Stimulated activated CD8-positive, alpha-beta memory T cell treated with anti-CD3 and anti-CD28 coated beads, Interleukin-2, amount 100 ng/mL, for 48 hours (primary cell): ENCODE data around the gene CPPED1.
"Not testable (repeated sequence)": the region's sequence is repeated elsewhere in the genome, so short reads cannot be mapped to it uniquely, and the experiment has no call there.

ENCODE experiments used
- DNase-seq, 2 donors: peaks; one replicate each; pipeline ENCODE4 v3.0.0-alpha.2; 2020; ENCODE audit warnings: low read depth in 2 of 2

The CPPED1 gene, protein sequence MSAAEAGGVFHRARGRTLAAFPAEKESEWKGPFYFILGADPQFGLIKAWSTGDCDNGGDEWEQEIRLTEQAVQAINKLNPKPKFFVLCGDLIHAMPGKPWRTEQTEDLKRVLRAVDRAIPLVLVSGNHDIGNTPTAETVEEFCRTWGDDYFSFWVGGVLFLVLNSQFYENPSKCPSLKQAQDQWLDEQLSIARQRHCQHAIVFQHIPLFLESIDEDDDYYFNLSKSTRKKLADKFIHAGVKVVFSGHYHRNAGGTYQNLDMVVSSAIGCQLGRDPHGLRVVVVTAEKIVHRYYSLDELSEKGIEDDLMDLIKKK

DNA sequence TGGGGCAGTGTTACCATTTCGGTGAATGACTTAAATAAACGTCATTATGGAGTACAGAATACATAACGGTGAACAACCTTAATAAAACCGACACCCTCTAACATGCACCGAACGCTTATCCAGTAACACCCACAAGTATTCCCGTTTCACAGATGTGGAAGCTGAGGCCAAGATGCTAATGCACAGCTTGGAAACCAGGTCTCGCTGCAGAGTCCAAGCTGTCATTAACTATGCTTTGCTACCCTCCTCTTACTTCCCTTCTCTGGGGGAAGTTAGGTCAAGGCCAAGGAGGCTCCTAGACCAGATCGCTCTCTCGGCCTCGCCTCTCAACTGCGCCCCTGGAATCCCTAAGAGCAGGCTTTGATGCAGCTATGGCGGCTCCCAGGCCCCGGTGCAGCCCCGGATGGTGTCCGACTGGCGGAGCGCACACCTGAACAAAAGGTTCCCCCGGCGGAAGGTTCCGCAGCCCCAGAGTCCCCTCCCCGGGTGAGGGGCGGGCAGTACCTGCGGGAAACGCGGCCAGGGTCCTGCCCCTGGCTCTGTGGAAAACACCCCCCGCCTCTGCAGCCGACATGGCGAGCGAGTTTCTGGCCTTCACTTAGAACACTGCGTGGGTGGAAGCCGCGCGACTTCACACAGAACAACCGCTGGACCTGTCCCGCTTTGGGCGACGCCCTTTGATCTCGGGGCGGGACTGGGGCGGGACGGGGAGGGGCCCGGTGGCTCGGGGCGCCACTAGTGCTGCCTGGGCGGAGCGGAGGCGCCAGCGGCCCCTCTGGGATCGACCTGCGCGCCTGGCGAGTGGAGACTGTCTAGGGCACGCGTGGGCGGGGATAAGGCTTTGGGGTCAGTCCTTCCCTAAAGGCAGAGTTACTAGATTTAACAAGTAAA, at the start of gene CPPED1:
Gene CPPED1, minus strand, starts transcription at position 685 of the 891 bp plus-strand sequence. Its CDS starts 111 bp downstream, at position 574.
- DNase-seq, result peak; percentile 86 to 89

DNA sequence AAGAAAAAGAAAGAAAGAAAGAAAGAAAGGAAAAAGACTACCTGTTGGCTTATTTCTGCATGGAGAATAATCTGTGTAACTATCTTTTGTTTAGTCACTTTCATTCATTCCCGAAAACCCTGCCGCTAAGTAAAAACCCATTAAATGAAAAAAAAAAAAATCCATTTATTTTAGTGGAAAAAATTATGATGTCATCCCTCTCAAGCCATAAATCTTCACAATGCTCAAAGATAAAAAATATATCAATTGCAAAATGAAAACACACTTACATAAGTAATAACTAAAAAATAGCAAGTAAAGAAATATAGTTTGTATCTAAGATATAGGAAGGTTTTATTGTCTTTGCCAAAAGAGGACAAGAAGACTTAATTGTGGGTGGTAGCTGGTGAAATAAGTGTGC, 46.5 kb upstream of the CPPED1 start:
- no peak for DNase-seq

DNA sequence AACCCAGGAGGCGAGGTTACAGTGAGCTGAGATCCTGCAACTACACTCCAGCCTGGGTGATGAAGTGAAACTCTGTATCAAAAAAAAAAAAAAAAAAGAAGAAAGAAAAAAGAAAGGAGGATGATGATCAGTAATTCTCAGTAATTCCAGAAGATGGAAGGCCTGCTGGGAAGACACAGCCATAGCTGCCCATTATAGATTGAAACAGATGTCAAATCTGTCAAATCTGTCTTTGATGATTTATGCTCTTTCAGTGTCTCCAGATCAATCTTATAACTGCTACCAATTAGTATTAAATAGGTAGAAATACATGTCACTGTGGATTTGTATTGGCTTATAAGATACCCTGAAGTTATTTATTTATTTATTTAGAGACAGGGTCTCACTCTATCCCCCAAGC, 42.9 kb upstream of the CPPED1 start:
- DNase-seq, result no peak

DNA sequence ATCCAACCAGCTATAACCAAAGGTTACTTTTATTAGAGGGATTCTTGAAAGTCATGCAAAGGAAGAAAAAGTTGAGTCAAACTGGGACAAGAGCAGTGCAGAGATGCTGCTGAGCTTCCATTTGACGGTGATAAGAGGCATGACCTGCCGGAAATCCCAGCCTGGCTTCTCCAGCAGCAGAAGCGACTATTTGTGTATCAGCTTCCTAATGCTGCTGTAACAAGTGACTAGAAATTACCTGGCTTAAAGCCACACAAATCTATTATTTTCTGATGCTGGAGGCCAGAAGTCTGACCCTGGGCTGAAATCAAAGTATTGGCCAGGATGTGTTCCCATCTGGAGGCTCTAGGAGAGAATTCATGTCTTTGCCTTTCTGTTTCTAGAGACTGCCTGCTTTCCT, 41.6 kb upstream of the CPPED1 start:
- no peak for DNase-seq

DNA sequence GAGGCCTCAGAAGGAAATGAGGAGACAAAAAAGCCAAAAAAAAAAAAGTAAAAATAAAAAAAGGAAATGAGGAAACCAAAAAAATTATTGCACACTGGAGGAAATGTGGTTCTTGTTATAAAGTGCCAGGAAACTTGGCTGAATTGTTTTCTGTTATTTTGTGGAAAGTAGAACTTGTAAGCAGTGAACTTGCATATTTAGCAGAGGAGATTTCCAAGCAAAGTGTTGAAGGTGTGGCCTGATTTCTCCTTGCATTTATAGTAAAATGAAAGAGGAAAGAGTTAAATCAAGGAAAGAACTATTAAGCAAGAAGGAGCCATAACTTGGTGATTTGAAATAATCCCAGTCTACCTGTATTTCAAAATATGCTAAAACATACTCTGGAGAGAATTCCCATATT, 34.1 kb upstream of the CPPED1 start:
- no peak for DNase-seq

DNA sequence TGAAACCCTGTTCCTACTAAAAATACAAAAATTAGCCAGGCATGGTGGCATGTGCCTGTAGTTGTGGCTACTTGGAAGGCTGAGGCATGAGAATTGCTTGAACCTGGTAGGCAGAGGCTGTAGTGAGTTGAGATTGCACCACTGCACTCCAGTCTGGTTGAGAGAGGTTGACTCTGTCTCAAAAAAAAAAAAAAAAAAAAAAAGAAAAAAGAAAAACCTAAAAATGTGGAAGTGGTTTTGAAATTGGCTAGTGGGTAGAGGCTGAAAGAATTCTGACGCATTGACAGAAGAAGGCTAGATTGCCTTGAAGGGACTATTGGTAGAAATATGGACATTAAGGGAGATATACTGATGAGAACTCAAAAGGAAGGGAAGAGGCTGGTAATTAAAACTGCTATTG, 33.6 kb upstream of the CPPED1 start:
- DNase-seq, result no peak

DNA sequence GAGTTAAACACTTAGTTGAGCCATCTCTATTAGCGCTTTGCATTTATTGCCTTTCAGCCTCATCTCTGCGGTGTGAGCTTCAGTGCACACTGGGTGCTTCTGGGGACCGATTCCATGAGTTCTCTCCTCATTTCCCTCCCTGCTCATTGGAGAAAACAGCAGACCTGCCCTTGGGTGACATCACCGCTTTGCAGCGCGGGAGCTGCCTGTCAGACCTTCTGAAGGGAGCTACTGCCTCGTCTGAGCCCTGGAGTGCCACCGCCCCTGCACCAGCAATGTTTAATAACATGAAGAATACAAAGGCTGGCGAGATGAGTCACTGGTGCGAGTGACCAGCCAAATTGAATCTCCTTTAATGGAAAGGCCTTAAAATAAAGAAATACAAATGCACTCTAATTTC, 30.2 kb upstream of the CPPED1 start:
- DNase-seq, result no peak

DNA sequence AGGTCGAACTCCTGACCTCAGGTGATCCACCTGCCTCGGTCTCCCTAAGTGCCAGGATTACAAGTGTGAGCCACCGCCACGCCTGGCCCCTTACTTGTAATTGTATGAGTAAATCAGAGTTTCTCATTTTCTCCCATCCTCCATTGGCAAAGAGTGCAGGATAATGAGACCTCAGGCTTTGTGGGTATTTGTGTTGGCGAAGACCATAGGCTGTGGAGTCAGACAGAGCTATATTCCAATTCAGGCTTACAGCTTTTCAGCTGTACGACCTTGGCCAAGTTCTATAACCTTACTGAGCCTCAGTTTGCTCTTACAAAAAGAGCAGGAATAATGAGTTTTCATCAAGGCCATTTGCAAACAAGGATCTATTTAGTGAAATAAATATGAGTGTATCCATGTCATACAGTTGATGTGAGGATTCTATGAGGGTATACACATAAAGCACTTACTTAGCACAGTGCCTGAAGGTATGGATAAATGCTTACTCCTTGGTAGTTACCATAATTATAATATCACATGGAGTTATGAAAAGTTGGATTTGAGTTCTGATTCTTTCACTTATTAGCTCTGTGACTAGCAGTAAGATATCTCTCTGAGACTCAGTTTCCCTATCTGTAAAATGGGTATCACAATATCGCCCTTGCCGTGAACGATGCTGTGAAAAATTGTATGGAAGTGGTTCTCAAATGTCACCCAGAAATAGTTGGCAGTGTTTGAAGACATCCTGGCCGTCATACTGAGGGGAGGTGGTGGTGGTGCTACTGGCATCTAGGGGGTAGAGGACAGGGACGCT, 25.6 kb upstream of the CPPED1 start:
- DNase-seq, result no peak

DNA sequence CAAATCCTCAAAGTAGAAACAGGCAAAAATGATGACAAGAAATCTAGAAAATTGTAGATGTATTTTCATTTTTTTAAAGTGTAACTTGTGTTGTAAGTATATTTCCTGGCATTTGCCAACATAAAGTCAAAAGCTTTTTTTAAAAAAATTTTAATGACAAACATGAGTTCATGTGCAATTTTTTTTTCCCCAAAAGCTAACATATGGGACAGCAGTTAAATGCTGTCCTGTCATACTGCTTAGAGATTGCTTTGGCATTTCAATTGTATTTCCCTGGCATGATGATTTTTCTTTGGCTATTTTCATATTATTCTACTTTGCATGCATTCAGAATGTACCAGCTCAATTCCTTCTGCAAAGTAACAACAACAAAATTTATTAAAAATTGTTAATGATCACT, 24.5 kb upstream of the CPPED1 start:
- no peak for DNase-seq

DNA sequence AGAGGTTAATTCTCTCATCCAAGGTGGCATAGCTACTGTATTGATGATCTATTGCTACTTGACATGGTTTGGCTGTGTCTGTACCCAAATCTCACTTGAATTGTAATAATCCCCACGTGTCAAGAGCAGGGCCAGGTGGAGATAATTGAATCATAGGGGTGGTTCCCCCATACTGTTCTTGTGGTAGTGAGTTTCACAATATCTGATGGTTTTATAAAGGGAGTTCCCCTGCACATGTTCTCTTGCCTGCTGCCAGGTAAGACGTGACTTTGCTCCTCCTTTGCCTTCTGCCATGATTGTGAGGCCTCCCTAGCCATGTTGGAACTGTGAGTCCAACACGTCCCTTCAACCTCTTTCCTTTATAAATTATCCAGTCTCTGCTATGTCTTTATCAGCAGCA, 22.9 kb upstream of the CPPED1 start:
- no peak for DNase-seq

DNA sequence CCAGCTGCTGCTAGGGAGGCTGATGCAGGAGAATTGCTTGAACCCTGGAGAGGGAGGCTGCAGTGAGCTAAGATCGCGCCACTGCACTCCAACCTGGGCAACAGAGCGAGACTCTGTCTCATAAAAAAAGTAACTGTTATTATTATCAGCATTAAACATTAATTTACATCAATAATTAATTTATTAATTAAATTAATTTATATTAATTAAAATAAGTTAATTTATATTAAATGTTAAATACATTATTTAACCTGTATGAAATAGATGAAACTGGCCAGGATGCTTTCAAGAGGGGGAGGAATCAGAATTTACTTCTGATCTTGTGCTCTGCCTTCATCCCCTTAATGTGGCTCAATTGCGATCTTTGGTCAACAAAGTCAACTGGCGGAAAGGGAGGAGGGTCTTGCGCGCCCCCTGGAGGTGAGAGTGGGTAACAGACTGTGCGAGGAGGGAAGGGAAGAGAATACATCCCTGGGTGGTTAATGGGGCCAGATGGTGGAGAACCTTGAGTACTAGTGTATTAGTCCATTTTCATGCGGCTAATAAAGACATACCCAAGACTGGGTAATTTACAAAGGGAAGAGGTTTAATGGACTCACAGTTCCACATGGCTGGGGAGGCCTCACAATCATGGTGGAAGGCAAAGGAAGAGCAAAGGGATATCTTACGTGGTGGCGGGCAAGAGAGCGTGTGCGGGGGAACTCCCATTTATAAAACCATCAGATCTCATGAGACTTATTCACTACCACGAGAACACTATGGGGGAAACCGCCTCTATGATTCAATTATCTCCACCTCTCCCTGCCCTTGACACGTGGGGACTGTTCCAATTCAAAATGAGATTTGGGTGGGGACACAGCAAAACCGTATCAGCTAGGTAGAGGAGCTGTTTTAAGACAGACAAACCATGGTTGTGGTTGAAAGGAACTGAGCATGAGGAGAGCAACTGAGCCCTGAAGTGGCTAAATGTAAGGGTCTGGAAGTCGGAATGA, 15.7 kb upstream of the CPPED1 start:
- DNase-seq, result peak; percentile 58 to 75

DNA sequence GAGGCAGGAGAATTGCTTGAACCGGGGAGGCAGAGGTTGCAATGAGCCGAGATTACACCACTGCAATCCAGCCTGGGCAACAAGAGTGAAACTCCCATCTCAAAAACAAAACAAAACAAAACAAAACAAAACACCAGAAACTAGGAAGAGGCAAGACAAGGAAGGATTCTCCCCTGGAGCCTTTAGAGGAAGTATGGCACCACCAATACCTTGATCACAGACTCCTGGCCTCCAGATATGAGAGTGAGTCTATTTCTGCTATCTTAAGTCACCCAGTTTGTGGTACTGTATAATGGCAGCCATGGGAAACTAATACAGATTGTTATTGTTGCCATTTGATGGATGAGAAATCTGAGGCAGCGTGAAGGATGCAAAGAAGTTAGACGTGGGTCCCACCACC, 14.6 kb upstream of the CPPED1 start:
- DNase-seq, result no peak

DNA sequence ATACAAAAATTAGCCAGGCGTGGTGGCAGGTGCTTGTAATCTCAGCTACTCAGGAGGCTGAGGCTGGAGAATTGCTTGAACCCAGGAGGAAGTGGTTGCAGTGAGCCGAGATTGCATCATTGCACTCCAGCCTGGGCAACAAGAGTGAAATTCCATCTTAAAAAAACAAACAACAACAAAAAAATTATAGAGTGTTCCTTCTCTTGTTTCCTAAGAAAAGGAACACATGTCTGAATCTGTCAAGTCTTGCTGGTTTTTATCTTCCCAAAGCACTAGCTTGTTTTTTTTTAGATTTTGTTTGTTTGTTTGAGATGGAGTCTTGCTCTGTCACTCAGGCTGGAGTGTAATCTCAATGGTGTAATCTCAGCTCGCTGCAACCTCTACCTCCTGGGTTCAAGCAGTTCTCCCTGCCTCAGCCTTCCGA, 13.1 kb upstream of the CPPED1 start:
- not testable (repeated sequence) for DNase-seq

DNA sequence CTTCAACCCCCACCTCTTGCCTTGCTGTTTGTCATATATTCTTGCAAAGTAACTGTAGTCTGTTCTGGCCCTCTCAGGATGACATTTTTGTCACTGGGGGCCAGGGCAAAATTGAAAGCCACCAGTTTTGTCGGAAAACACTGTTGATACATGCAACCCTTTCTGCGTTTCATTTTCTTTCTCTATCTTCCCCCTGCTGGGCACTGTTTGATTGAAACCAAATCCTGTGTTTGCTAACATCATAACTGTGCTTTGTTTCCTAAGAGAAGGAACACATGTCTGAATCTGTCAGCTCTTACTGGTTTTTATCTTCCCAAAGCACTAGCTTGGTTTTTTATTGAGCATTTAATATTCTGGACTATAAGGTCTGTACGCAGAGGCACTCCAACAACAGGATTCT, 11.7 kb upstream of the CPPED1 start:
- no peak for DNase-seq

DNA sequence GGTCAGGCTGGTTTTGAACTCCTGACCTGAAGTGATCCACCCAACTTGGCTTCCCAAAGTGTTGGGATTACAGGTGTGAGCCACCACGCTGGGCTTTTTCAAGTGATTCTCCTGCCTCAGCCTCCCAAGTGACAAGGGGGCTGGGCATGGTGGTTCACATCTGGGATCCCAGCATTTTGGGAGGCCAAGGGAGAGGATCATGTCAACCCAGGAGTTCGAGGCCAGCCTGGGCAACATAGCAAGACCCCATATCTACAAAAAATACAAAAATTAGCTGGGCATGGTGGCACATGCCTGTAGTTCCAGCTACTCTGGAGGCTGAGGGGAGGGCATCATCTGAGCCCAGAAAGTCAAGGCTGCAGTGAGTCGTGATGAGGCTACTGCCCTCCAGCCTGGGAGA, 10.0 kb upstream of the CPPED1 start:
- DNase-seq, result not testable (repeated sequence)

DNA sequence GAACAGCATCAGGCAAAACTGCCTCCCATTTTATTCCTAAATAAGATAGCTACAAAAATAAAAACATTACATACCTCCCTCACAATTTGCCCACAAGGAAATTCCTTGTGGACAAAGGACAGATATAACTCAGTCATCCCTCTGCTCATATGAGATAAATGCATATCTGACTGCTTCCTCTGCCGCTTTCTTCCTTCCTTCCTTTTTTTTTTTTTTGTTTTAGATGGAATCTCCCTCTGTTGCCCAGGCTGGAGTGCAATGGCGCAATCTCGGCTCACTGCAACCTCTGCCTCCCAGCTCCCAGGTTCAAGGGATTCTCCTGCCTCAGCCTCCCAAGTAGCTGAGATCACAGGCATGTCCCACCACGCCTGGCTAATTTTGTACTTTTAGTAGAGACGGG, 9.6 kb upstream of the CPPED1 start:
- DNase-seq, result not testable (repeated sequence)

DNA sequence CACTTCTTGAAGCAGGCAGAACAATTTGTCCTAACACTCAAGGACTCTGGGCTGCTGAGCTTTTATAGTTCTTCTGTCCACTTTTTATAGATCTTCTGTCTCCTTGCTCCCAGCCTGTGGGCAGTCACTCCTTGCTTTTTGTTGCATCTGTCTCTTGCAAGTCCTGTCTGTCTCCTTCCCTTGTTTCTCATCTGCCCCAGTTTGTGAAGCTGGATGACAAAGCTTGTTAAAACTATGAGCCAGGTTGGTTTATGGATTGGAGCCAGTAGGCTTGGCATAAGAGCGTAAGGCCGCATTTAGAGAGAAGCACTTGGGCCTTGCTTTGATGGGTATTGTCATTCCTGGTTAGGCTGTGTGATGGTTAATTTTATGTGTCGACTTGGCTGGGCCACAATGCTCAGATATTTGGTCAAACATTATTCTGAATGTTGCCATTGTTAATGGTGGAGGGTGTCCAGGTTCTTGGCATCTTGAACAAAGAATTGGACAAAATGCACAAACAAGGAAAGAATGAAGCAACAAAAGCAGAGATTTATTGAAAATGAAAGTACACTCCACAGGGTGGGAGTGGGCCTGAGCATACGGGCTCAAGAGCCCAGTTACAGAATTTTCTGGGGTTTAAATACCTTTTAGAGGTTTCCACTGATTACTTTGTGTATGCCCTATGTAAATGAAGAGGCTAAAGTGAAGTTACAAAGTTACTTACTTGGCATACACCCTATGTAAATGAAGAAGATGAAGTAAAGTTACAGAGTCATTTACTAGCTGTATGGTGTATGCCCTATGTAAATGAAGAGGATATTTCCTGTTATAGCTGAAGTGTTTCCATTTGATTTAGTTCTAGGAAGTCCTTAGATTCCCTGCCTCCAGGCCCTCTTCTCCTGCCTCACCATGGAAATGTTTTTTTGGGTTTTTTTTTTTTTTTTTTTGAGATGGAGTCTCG, 8.0 kb upstream of the CPPED1 start:
- DNase-seq, result no peak

DNA sequence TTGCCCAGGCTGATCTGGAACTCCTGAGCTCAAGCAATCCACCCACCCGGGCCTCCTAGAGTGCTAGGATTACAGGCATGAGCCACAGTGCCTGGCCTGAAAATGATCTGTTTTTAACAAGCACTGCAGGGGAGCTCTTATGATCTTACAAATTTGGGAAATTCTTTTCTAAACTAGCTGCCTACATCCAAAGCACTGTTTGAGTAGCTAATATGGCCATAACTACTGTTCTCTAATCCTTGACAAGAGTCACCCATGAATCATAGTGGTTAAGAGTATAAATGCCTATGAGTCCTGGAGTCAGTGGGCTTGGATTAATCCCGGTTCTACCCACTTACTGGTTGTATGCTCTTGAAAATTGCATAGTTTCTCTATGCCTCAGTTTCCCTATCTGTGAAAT, 1.4 kb upstream of the CPPED1 start:
- no peak for DNase-seq

DNA sequence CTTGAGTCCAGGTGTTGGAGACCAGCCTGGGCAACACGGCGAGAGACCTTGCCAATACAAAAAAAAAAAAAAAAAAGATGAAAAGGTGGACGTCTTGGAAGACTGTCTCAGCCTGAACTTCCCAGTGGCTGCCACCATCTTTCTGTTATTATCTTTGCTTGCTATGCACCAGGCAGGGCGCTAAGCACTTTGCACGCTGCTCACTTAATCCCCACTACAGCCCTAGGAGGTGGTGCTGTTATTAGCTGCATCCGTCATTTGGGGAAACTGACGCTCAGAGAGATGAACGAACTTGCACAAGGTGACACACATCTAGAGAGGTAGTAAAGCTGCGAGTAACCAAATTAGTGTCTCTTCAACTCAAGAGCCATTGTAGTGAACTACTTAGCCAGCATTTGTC, 708 bp upstream of the CPPED1 start:
- no peak for DNase-seq

DNA sequence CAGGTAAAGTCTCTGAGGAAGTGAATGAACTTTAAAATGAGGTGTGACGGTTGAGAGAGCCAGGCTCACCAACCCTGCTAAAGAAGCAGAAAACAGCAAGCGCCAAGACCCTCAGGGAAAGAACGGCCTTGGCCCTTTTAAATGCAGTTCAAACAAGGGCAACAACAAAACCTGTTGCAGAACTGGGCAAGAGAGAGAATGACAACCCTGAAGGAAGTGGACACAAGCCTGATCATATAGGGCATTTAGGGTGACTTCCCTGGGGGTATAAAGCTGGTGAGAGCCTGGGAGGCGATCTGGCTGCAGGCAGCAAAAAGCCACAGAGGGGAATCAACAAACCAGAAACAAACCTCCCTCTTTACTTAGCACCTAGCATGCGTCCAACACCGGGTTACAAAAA, 1.0 kb downstream of the CPPED1 start:
- DNase-seq, result no peak
